HepG2 (cell line): Measurements from ENCODE around the gene ACVRL1. TPM values are rescaled to one million over a fixed set of nuclear protein-coding genes. Genes with fewer than 3 reads are reported as not detected.
A peak's percentile ranks its signal among the peaks of the same experiment; 100 is the strongest.

Source experiments
- ATAC-seq: fragments of 200-7000 bp; cut with Tn5 transposase; 3 replicates; pipeline ENCODE4 v1.9.1; 2020; ENCODE audit warnings: mild to moderate bottlenecking, moderate library complexity
- BruUV-seq: library from RNA; stranded (reverse); fragments of 400-500 nt; replicated peaks from 2 replicates; lab custom pipeline; 2021; lab: Mats Ljungman, UMichigan
- CTCF ChIA-PET: fragments of 300-600 bp; formaldehyde crosslinking; extraction: SDS; loops from one replicate; lab custom pipeline; 2021; ENCODE audit warnings: low total read pairs, inconsistent platforms, low intra/inter-chr PET ratio; lab: Yijun Ruan, JAX
- POLR2A ChIA-PET: fragments of 350-600 bp; sonication (Branson Sonifier 250); formaldehyde crosslinking; loops from one replicate; lab custom pipeline; 2020; ENCODE audit warnings: antibody characterized with exemption, inconsistent platforms; lab: Yijun Ruan, JAX
- DNase-seq: peaks from one replicate; pipeline ENCODE4 v3.0.0-alpha.2; 2015; ENCODE audit warnings: low spot score
- FAIRE-seq: peaks from 3 replicates; lab custom pipeline; 2011; peaks lifted over from hg19 to GRCh38; lab: Jason Lieb, UNC
- H2AFZ ChIP-seq: one replicate; pipeline ENCODE4 v1.6.1; 2011; ENCODE audit warnings: low read length, inconsistent platforms
- H3K27ac ChIP-seq: fragments of 300-600 bp; 3 replicates; pipeline ENCODE4 v1.8.0; 2011; ENCODE audit warnings: mixed run types, mild to moderate bottlenecking, mixed read lengths, low read length, inconsistent platforms; ENCODE audit not compliant: insufficient read depth; ENCODE audit errors: extremely low read length
- H3K27me3 ChIP-seq, 2 experiments: fragments of 200-600 bp in 1 of 2; 2 replicates in 1 of 2; 3 replicates in 1 of 2; pipeline versions ENCODE4 v1.6.0 to v1.8.0; 2011; ENCODE audit warnings: low read length in 2 of 2, mild to moderate bottlenecking in 2 of 2, moderate library complexity in 2 of 2, inconsistent platforms in 1 of 2; ENCODE audit not compliant: insufficient read depth in 2 of 2, control insufficient read depth in 1 of 2
- H3K36me3 ChIP-seq, 2 experiments: fragments of 200-600 bp in 1 of 2; replicated peaks in 1 of 2; 2 replicates in 1 of 2; 3 replicates in 1 of 2; pipeline versions ENCODE4 v1.5.1 to v1.8.0; 2011; ENCODE audit warnings: low read length in 2 of 2, inconsistent platforms in 1 of 2; ENCODE audit not compliant: insufficient read depth in 2 of 2, control insufficient read depth in 1 of 2
- H3K4me1 ChIP-seq: 2 replicates; pipeline ENCODE4 v1.5.1; 2012; ENCODE audit warnings: low read length, inconsistent platforms; ENCODE audit not compliant: insufficient read depth
- H3K4me2 ChIP-seq: 2 replicates; pipeline ENCODE4 v1.6.0; 2011; ENCODE audit warnings: low read depth, low read length, inconsistent platforms
- H3K4me3 ChIP-seq, 3 experiments: fragments of 200-600 bp in 1 of 3; sonication (generic), shearing (Covaris generic) in 1 of 3; replicated peaks in 1 of 3; 2 replicates each; pipeline ENCODE4 v1.5.1; 2011 to 2016; ENCODE audit warnings: low read length in 3 of 3, inconsistent platforms in 2 of 3, low read depth in 2 of 3, mild to moderate bottlenecking in 2 of 3, control low read depth in 1 of 3, mixed read lengths in 1 of 3; ENCODE audit not compliant: insufficient read depth in 1 of 3
- H3K79me2 ChIP-seq: one replicate; pipeline ENCODE4 v1.6.1; 2011; ENCODE audit warnings: low read length, inconsistent platforms; ENCODE audit not compliant: insufficient read depth
- H3K9ac ChIP-seq: 2 replicates; pipeline ENCODE4 v1.6.0; 2011; ENCODE audit warnings: mild to moderate bottlenecking, low read depth, low read length, inconsistent platforms; ENCODE audit not compliant: insufficient read depth
- H3K9me3 ChIP-seq: 2 replicates; pipeline ENCODE4 v1.5.1; 2012; ENCODE audit warnings: mild to moderate bottlenecking, low read length
- H4K20me1 ChIP-seq: 2 replicates; pipeline ENCODE4 v1.6.0; 2011; ENCODE audit warnings: inconsistent platforms, mild to moderate bottlenecking, low read length, moderate library complexity; ENCODE audit not compliant: insufficient read depth
- BHLHE40 ChIP-seq: IDR thresholded peaks from 2 replicates; pipeline ENCODE4 v1.6.1; 2011; ENCODE audit warnings: low read length, improper control_type of control experiment
- ELF1 ChIP-seq: sonication (generic); formaldehyde crosslinking; IDR thresholded peaks from 2 replicates; pipeline ENCODE4 v1.4.0; 2020; ENCODE audit warnings: missing genetic modification reagents
- ELF3 ChIP-seq: IDR thresholded peaks from 2 replicates; pipeline ENCODE4 v1.6.1; 2016; ENCODE audit warnings: missing genetic modification reagents, missing compliant biosample characterization
- ETV5 ChIP-seq: IDR thresholded peaks from 2 replicates; pipeline ENCODE4 v1.6.1; 2018; ENCODE audit warnings: missing biosample characterization, missing genetic modification reagents, inconsistent platforms, borderline replicate concordance
- FOSL2 ChIP-seq: sonication (generic); formaldehyde crosslinking; IDR thresholded peaks from 2 replicates; pipeline ENCODE4 v1.4.0; 2020; ENCODE audit warnings: missing genetic modification reagents
- FOXA3 ChIP-seq: IDR thresholded peaks from 2 replicates; pipeline ENCODE4 v1.6.1; 2016; ENCODE audit warnings: missing genetic modification reagents, missing compliant biosample characterization
- FOXK1 ChIP-seq: sonication (generic); formaldehyde crosslinking; IDR thresholded peaks from 2 replicates; pipeline ENCODE4 v1.4.0; 2020; ENCODE audit warnings: low read depth, missing genetic modification reagents, borderline replicate concordance
- GABPA ChIP-seq, 2 experiments: IDR thresholded peaks; 2 replicates each; pipeline ENCODE4 v1.6.1; 2011 to 2016; ENCODE audit warnings: low read depth in 2 of 2, low read length in 1 of 2, missing biosample characterization in 1 of 2, missing genetic modification characterization in 1 of 2
- MED1 ChIP-seq: sonication (generic); formaldehyde crosslinking; IDR thresholded peaks from 2 replicates; pipeline ENCODE4 v1.4.0; 2020; ENCODE audit warnings: missing genetic modification reagents
- RFXAP ChIP-seq: sonication (generic); formaldehyde crosslinking; IDR thresholded peaks from 2 replicates; pipeline ENCODE4 v1.4.0; 2020; ENCODE audit warnings: missing genetic modification reagents, borderline replicate concordance
- RXRA ChIP-seq: sonication (generic); formaldehyde crosslinking; IDR thresholded peaks from 2 replicates; pipeline ENCODE4 v1.5.1; 2020; ENCODE audit warnings: missing genetic modification reagents
- SAP130 ChIP-seq: IDR thresholded peaks from 2 replicates; pipeline ENCODE4 v1.6.1; 2016; ENCODE audit warnings: low read depth
- ZBTB21 ChIP-seq: sonication (generic); formaldehyde crosslinking; IDR thresholded peaks from 2 replicates; pipeline ENCODE4 v1.4.0; 2020; ENCODE audit warnings: missing genetic modification reagents
- ZBTB38 ChIP-seq: sonication (generic); formaldehyde crosslinking; IDR thresholded peaks from 2 replicates; pipeline ENCODE4 v1.5.1; 2020; ENCODE audit warnings: mild to moderate bottlenecking, missing genetic modification reagents
- WGBS: methylation state at CpG from one replicate; pipeline ENCODE4 v1.1.6; 2017; ENCODE audit warnings: low lambda C conversion rate; 5-methylcytosine and 5-hydroxymethylcytosine counted together
- in situ Hi-C: cut with HindIII; loops from 2 replicates; pipeline ENCODE4 v1.10.0; 2017; ENCODE audit warnings: low pct_unique_long_range_greater_than_20kb; ENCODE audit not compliant: extremely low pct_ligation_motif_present
- intact Hi-C: fragments of 100-400 bp; cut with micrococcal nuclease; formaldehyde crosslinking; loops from one replicate; pipeline ENCODE4 v1.10.0; 2022; ENCODE audit not compliant: unreplicated experiment
- polyA plus RNA-seq, 8 experiments: library from polyadenylated mRNA; depleted of rRNA in 3 of 8; stranded (reverse) in 7 of 8; unstranded in 1 of 8; fragments of >200 nt; fragmentation: Illumina TruSeq in 4 of 8; extraction: Trizol in 4 of 8; gene quantifications; 2 replicates each; pipeline versions ENCODE4 v1.2.1 to v1.2.3, GENCODE V29; 2011 to 2016; ENCODE audit warnings: low read depth in 4 of 8, missing spikeins in 1 of 8, mixed read lengths in 1 of 8; ENCODE audit not compliant: insufficient read depth in 1 of 8
- total RNA-seq, 5 experiments: library from RNA; depleted of rRNA; stranded (reverse); fragments of >200 nt; fragmentation: Illumina TruSeq; extraction: Trizol; gene quantifications; 2 replicates each; pipeline ENCODE4 v1.2.3, GENCODE V29; 2016; ENCODE audit warnings: low read depth in 1 of 5
- TF ChIP-seq, protein P1 (sequence below): IDR thresholded peaks from 2 replicates; pipeline ENCODE4 v1.6.1; 2016
- TF ChIP-seq, protein P2 (sequence below): sonication (generic); formaldehyde crosslinking; IDR thresholded peaks from 2 replicates; pipeline ENCODE4 v1.4.0; 2020; ENCODE audit warnings: missing genetic modification reagents

The ACVRL1 gene
- total and polyA plus RNA-seq, 2 of the 13 experiments (the other 11 are each of a cell fraction or from before 2014, with no cell fraction given): not detected

DNA sequence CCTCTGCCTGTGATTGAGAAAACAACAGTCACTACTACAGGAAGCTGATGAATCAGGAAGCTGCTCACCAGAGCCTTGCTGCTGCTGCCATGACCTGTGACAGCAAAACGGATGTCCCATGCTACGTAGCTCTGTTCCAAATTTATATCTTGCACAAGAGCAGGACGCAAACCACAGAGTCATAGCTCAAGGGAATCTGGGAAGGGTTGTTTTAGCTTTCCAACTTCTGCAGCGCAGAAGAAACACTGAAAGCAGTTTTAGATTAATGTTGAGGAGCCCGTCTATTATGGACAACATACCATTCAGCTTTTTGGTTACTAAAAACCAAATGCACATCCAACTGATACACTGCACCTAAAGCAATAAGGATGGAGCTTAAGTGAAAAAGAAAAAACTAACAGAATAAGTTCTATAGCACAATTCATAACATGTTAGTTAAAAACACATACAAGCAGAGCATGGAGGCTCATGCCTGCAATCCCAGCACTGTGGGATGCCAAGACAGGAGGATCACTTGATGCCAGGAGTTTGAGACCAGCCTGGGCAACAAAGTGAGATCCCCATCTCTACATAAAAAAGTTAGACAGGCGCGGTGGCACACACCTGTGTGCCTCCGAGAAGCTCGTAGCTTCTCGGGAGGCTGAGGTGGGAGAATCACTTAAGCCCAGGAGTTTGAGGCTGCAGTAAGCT lies 21.1 kb upstream of the ACVRL1 start:
- no peak overlapping the region for H3K9ac ChIP-seq
- peak; percentile 56 for DNase-seq
- POLR2A ChIA-PET: interaction anchor here (1.2 kb wide), 1 partner anchor 9 kb away, joined by 4 read pairs; no protein-coding TSS in a partner anchor
- 72% methylated on average over 10 of the region's 10 CpGs for WGBS
- no peaks in the 10 kb centered on the region for H3K79me2 ChIP-seq
- H3K9me3 ChIP-seq: no peaks in the 10 kb centered on the region
- no peaks in the 10 kb centered on the region for H3K36me3 ChIP-seq
- CTCF ChIA-PET: no interaction called here
- H3K4me2 ChIP-seq: peak overlapping the region; percentile 20; the same call in 1 of the 2 replicates
- no peak overlapping the region for H3K4me3 ChIP-seq
- intact Hi-C loops: no loop called here
- ATAC-seq: no peak; the same call in 2 of the 3 replicates
- peaks cover 45% of the 10 kb centered on the region for H3K4me1 ChIP-seq
- BruUV-seq: no TSS peak
- no peak for FAIRE-seq
- no peaks in the 10 kb centered on the region for H4K20me1 ChIP-seq
- no peak overlapping the region for H3K27ac ChIP-seq
- in situ Hi-C loops: no loop called here
- H3K27me3 ChIP-seq: peaks cover 7 to 11% of the 10 kb centered on the region in 2 experiments; a peak in 3 of 5 replicates
- H2AFZ ChIP-seq: no peak overlapping the region
- TF ChIP-seq ZBTB21: peak; percentile 55; the same call in 1 of the 2 replicates
- TF ChIP-seq FOXA3 (CRISPR knock-in tag): 0 out of 2 replicates have a peak, but pooled peaks have one; percentile 6
- 0 out of 2 replicates have a peak, but pooled peaks have one; percentile 40 for TF ChIP-seq ZBTB38
- TF ChIP-seq RFXAP (CRISPR knock-in tag): no peak
- TF ChIP-seq MED1 (CRISPR knock-in tag): 0 out of 2 replicates have a peak, but pooled peaks have one; percentile 16
- peak; percentile 31; the same call in 1 of the 2 replicates for TF ChIP-seq FOXK1
- peak; percentile 48 for TF ChIP-seq SAP130 (CRISPR knock-in tag)
- TF ChIP-seq FOSL2 (CRISPR knock-in tag): peak; percentile 37; the same call in 1 of the 2 replicates
- peak; percentile 50; the same call in 1 of the 2 replicates for TF ChIP-seq ELF1 (CRISPR knock-in tag)
- 0 out of 2 replicates have a peak, but pooled peaks have one; percentile 20 for TF ChIP-seq BHLHE40
- peak; percentile 47; the same call in 1 of the 2 replicates for TF ChIP-seq ETV5 (CRISPR knock-in tag)
- TF ChIP-seq, protein P1, sequence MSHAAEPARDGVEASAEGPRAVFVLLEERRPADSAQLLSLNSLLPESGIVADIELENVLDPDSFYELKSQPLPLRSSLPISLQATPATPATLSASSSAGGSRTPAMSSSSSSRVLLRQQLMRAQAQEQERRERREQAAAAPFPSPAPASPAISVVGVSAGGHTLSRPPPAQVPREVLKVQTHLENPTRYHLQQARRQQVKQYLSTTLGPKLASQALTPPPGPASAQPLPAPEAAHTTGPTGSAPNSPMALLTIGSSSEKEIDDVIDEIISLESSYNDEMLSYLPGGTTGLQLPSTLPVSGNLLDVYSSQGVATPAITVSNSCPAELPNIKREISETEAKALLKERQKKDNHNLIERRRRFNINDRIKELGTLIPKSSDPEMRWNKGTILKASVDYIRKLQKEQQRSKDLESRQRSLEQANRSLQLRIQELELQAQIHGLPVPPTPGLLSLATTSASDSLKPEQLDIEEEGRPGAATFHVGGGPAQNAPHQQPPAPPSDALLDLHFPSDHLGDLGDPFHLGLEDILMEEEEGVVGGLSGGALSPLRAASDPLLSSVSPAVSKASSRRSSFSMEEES: 0 out of 2 replicates have a peak, but pooled peaks have one; percentile 59
- TF ChIP-seq GABPA (IDR thresholded peaks at IDR 0.05; ENCODE audit: low read depth, low read length): no peak
- peak; percentile 63 for TF ChIP-seq GABPA (CRISPR knock-in tag; IDR thresholded peaks at IDR 0.05; ENCODE audit: low read depth)
- TF ChIP-seq ELF3 (CRISPR knock-in tag): peak; percentile 38; the same call in 1 of the 2 replicates
- no peak for TF ChIP-seq RXRA (CRISPR knock-in tag)
- TF ChIP-seq, protein P2, sequence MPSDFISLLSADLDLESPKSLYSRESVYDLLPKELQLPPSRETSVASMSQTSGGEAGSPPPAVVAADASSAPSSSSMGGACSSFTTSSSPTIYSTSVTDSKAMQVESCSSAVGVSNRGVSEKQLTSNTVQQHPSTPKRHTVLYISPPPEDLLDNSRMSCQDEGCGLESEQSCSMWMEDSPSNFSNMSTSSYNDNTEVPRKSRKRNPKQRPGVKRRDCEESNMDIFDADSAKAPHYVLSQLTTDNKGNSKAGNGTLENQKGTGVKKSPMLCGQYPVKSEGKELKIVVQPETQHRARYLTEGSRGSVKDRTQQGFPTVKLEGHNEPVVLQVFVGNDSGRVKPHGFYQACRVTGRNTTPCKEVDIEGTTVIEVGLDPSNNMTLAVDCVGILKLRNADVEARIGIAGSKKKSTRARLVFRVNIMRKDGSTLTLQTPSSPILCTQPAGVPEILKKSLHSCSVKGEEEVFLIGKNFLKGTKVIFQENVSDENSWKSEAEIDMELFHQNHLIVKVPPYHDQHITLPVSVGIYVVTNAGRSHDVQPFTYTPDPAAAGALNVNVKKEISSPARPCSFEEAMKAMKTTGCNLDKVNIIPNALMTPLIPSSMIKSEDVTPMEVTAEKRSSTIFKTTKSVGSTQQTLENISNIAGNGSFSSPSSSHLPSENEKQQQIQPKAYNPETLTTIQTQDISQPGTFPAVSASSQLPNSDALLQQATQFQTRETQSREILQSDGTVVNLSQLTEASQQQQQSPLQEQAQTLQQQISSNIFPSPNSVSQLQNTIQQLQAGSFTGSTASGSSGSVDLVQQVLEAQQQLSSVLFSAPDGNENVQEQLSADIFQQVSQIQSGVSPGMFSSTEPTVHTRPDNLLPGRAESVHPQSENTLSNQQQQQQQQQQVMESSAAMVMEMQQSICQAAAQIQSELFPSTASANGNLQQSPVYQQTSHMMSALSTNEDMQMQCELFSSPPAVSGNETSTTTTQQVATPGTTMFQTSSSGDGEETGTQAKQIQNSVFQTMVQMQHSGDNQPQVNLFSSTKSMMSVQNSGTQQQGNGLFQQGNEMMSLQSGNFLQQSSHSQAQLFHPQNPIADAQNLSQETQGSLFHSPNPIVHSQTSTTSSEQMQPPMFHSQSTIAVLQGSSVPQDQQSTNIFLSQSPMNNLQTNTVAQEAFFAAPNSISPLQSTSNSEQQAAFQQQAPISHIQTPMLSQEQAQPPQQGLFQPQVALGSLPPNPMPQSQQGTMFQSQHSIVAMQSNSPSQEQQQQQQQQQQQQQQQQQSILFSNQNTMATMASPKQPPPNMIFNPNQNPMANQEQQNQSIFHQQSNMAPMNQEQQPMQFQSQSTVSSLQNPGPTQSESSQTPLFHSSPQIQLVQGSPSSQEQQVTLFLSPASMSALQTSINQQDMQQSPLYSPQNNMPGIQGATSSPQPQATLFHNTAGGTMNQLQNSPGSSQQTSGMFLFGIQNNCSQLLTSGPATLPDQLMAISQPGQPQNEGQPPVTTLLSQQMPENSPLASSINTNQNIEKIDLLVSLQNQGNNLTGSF: no peak
